ENCODE data around the gene EPN2. TPM values are rescaled to one million over a fixed set of nuclear protein-coding genes. Genes with fewer than 3 reads are reported as not detected.

EPN2 gene
- total RNA-seq, 1 experiment from 2014 or later, result 73.1 TPM

DNA sequence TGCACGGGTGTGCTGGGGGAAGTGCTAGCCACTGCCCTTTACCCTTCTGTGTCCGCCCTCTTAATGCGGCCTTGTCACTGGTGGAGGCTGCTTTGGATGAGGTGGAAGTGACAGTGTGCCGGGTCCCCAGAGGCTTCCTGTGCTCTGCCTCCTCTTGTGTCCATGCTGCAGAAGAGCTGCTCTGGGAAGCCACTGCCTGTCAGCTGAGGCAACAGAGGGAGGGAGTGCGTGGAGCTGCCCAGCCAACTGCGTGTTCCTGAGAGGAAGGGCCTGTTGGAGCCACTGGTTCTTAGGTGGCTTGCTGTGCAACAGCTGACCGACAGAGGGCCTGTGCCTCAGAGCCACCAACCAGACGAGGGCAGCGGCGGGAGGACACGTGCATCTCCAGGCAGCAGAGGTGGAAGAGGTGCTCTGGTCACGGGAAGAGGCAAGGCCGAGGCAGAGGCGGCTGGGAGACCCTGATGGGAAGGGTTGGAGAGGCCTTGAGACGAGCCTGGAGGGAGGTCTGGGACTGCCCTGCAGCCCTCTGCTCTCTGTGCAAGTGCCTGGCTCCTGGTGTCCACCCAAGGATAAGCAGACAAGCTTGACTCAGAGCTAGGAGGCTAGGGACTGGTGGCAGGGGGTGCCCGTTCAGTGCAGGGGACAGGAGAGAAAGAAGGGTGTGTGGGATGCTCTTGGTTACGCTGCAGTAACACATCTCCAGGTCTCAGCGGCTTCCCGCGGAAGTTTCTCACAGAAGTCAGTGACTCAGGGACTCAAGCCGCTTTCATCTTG is 100.0 kb downstream of the EPN2 start:
- peaks cover 7 to 14% of the 10 kb centered on the region in 2 experiments; a peak in 3 of 4 replicates for H3K4me1 ChIP-seq (ENCODE audit: control insufficient read depth in 1 of 2, insufficient read depth in 2 of 2, low read length in 2 of 2)
- peaks cover 2 to 14% of the 10 kb centered on the region in 2 experiments; a peak in 2 of 4 replicates for H3K36me3 ChIP-seq (ENCODE audit: control insufficient read depth in 1 of 2, insufficient read depth in 2 of 2, low read length in 2 of 2)
- no peaks in the 10 kb centered on the region for H3K9me3 ChIP-seq (ENCODE audit: control insufficient read depth in 1 of 2, insufficient read depth in 1 of 2, low read depth in 1 of 2, low read length in 2 of 2)
- no peak overlapping the region for H3K4me2 ChIP-seq (ENCODE audit: low read length)
- intact Hi-C loops (cut with micrococcal nuclease), result no loop called here
- no peak for TF ChIP-seq SIN3A (IDR thresholded peaks at IDR 0.05; ENCODE audit: low read depth)
- TF ChIP-seq SRF (IDR thresholded peaks at IDR 0.05; ENCODE audit: low read depth), result no peak
- TF ChIP-seq SP1 (IDR thresholded peaks at IDR 0.05; ENCODE audit: low read depth), result no peak
- TF ChIP-seq, protein P1, sequence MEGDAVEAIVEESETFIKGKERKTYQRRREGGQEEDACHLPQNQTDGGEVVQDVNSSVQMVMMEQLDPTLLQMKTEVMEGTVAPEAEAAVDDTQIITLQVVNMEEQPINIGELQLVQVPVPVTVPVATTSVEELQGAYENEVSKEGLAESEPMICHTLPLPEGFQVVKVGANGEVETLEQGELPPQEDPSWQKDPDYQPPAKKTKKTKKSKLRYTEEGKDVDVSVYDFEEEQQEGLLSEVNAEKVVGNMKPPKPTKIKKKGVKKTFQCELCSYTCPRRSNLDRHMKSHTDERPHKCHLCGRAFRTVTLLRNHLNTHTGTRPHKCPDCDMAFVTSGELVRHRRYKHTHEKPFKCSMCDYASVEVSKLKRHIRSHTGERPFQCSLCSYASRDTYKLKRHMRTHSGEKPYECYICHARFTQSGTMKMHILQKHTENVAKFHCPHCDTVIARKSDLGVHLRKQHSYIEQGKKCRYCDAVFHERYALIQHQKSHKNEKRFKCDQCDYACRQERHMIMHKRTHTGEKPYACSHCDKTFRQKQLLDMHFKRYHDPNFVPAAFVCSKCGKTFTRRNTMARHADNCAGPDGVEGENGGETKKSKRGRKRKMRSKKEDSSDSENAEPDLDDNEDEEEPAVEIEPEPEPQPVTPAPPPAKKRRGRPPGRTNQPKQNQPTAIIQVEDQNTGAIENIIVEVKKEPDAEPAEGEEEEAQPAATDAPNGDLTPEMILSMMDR (IDR thresholded peaks at IDR 0.05 in 2 of 3, conservative IDR thresholded peaks at IDR 0.05 in 1 of 3; ENCODE audit: borderline replicate concordance in 1 of 3, insufficient read depth in 1 of 3, low read depth in 2 of 3, low read length in 2 of 3), result 0 out of 6 replicates have a peak, but pooled peaks of 2 of the 3 experiments have one; percentile 7 to 12
- no peak overlapping the region for H3K4me3 ChIP-seq (replicated peaks in 1 of 2; ENCODE audit: low read depth in 1 of 2, low read length in 2 of 2)
- DNase-seq (ENCODE audit: low read depth, low spot score) (no peak), ATAC-seq (peak; percentile 35)
- no peaks in the 10 kb centered on the region for H4K20me1 ChIP-seq (ENCODE audit: insufficient read depth)
- no peak overlapping the region for H2AFZ ChIP-seq (ENCODE audit: low read depth, low read length, poor library complexity, severe bottlenecking)
- H3K9me2 ChIP-seq (ENCODE audit: insufficient read depth), result no peaks in the 10 kb centered on the region
- H3K9ac ChIP-seq (ENCODE audit: low read length), result no peak overlapping the region
- POLR2A ChIA-PET, result no interaction called here
- CTCF ChIA-PET, result interaction anchor here (0.7 to 2.5 kb wide), 2 partner anchors 9 to 19 kb away, joined by 3 to 9 read pairs; no protein-coding TSS in a partner anchor
- H3K79me2 ChIP-seq (ENCODE audit: insufficient read depth, low read length), result no peaks in the 10 kb centered on the region
- RAD21 ChIA-PET (ENCODE audit: low non-redundant PET in 1 of 2, low total read pairs in 2 of 2, uncharacterized antibody in 2 of 2, unreplicated experiment in 2 of 2), result no interaction called here
- no peaks in the 10 kb centered on the region for H3K27me3 ChIP-seq (ENCODE audit: insufficient read depth, low read length)
- BruUV-seq (replicated peaks), result no TSS peak
- H3K27ac ChIP-seq (ENCODE audit: low read depth, low read length), result peak overlapping the region; percentile 9; the same call in 1 of the 2 replicates

DNA sequence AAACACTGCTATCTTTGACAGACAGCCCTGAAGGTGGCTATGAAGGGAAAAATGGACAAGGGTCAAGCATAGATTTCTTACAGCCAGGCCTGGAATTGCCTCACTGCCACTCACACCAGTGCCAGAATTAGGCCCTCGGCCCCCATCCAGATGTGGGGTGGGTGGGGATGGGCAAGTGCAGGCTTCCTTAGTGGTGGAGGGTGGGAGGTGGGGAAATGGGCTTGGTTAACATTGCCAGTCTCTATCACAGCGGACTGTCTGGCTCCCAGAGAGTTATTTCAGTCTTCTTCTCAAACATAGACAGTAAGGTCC is 100.5 kb downstream of the EPN2 start:
- peaks cover 2 to 14% of the 10 kb centered on the region in 2 experiments; a peak in 2 of 4 replicates for H3K36me3 ChIP-seq (ENCODE audit: control insufficient read depth in 1 of 2, insufficient read depth in 2 of 2, low read length in 2 of 2)
- no peak overlapping the region for H2AFZ ChIP-seq (ENCODE audit: low read depth, low read length, poor library complexity, severe bottlenecking)
- H3K9me2 ChIP-seq (ENCODE audit: insufficient read depth), result no peaks in the 10 kb centered on the region
- H4K20me1 ChIP-seq (ENCODE audit: insufficient read depth), result no peaks in the 10 kb centered on the region
- TF ChIP-seq POLR2AphosphoS5 (IDR thresholded peaks at IDR 0.05; ENCODE audit: low read depth, low read length) (no peak), POLR2A (IDR thresholded peaks at IDR 0.05; ENCODE audit: borderline replicate concordance, extremely low read depth, insufficient read depth, insufficient read length) (no peak)
- intact Hi-C loops (cut with micrococcal nuclease), result no loop called here
- no peak overlapping the region for H3K4me3 ChIP-seq (replicated peaks in 1 of 2; ENCODE audit: low read depth in 1 of 2, low read length in 2 of 2)
- no peak for DNase-seq (ENCODE audit: low read depth, low spot score)
- H3K9ac ChIP-seq (ENCODE audit: low read length), result no peak overlapping the region
- no peak overlapping the region for H3K4me2 ChIP-seq (ENCODE audit: low read length)
- no peaks in the 10 kb centered on the region for H3K79me2 ChIP-seq (ENCODE audit: insufficient read depth, low read length)
- H3K4me1 ChIP-seq (ENCODE audit: control insufficient read depth in 1 of 2, insufficient read depth in 2 of 2, low read length in 2 of 2), result peaks cover 7 to 14% of the 10 kb centered on the region in 2 experiments; a peak in 3 of 4 replicates
- H3K27ac ChIP-seq (ENCODE audit: low read depth, low read length), result no peak overlapping the region
- H3K27me3 ChIP-seq (ENCODE audit: insufficient read depth, low read length), result no peaks in the 10 kb centered on the region
- ChIA-PET CTCF (interaction anchor here (0.7 to 2.5 kb wide), 4 partner anchors 10 to 40 kb away, joined by 3 to 9 read pairs (median 4); partner anchors contain the start of gene MAPK7), POLR2A (no interaction called here), RAD21 (ENCODE audit: low non-redundant PET in 1 of 2, low total read pairs in 2 of 2, uncharacterized antibody in 2 of 2, unreplicated experiment in 2 of 2) (no interaction called here)
- no TSS peak for BruUV-seq (replicated peaks)
- no peaks in the 10 kb centered on the region for H3K9me3 ChIP-seq (ENCODE audit: control insufficient read depth in 1 of 2, insufficient read depth in 1 of 2, low read depth in 1 of 2, low read length in 2 of 2)
- no peak for ATAC-seq
